Measurements from ENCODE around the gene MBP.
"Not testable (repeated sequence)": the region's sequence is repeated elsewhere in the genome, so short reads cannot be mapped to it uniquely, and the experiment has no call there.

MBP gene

GRCh38 chr18:76982038-76982437 is 150.5 kb downstream of the MBP start:
- DNase-seq, result no peak

GRCh38 chr18:76981396-76981968 is 151.1 kb downstream of the MBP start:
- no peak for DNase-seq

- no peak for DNase-seq
These were observed 151.8 kb downstream of the MBP start for GRCh38 chr18:76980663-76981395.

- DNase-seq, result no peak
These were observed 152.7 kb downstream of the MBP start for GRCh38 chr18:76979906-76980305.

GRCh38 chr18:76979111-76979751 is 153.4 kb downstream of the MBP start:
- DNase-seq, result no peak

GRCh38 chr18:76978616-76979015 is 154.0 kb downstream of the MBP start:
- no peak for DNase-seq

GRCh38 chr18:76977684-76978232 is 154.8 kb downstream of the MBP start:
- DNase-seq, result no peak

- no peak for DNase-seq
These were observed 155.4 kb downstream of the MBP start for GRCh38 chr18:76977108-76977621.

GRCh38 chr18:76975577-76976110 is 156.9 kb downstream of the MBP start:
- DNase-seq, result no peak

- DNase-seq, result no peak
These were observed 158.2 kb downstream of the MBP start for GRCh38 chr18:76974386-76974785.

GRCh38 chr18:76973520-76974266 is 158.9 kb downstream of the MBP start:
- DNase-seq, result no peak

- DNase-seq, result no peak
These were observed 159.6 kb downstream of the MBP start for GRCh38 chr18:76972846-76973519.

- no peak for DNase-seq
These were observed 160.3 kb downstream of the MBP start for GRCh38 chr18:76972241-76972640.

GRCh38 chr18:76970770-76971559 is 161.6 kb downstream of the MBP start:
- DNase-seq, result no peak

GRCh38 chr18:76967721-76968472 is 164.7 kb downstream of the MBP start:
- no peak for DNase-seq

- DNase-seq, result not testable (repeated sequence)
These were observed 165.3 kb downstream of the MBP start for GRCh38 chr18:76967299-76967698.

GRCh38 chr18:76965555-76966151 is 166.9 kb downstream of the MBP start:
- DNase-seq, result not testable (repeated sequence)

- no peak for DNase-seq
These were observed 168.6 kb downstream of the MBP start for GRCh38 chr18:76963936-76964335.

- DNase-seq, result no peak
These were observed 169.7 kb downstream of the MBP start for GRCh38 chr18:76962851-76963250.

GRCh38 chr18:76960528-76961035 is 172.0 kb downstream of the MBP start:
- no peak for DNase-seq
